Activated T-helper 17 cell treated with anti-CD3 and anti-CD28 coated beads, Interleukin-2, amount 50 U/mL, for 72 hours (primary cell): ENCODE data around the gene UNC79. TPM values are rescaled to one million over a fixed set of nuclear protein-coding genes. Genes with fewer than 3 reads are reported as not detected.

ENCODE experiments used
- ATAC-seq: fragments of 150-1000 bp; cut with Tn5 transposase; replicated peaks from 2 replicates; pipeline ENCODE4 v1.10.0; 2021; ENCODE audit warnings: mild to moderate bottlenecking, moderate library complexity
- H3K27ac Mint-ChIP-seq: one replicate; pipeline ENCODE4 v1.8.0; 2022; ENCODE audit warnings: mixed read lengths
- H3K27me3 Mint-ChIP-seq: one replicate; pipeline ENCODE4 v1.8.0; 2022; ENCODE audit warnings: mixed read lengths
- H3K36me3 Mint-ChIP-seq: one replicate; pipeline ENCODE4 v1.8.0; 2022; ENCODE audit warnings: low read depth, mild to moderate bottlenecking, mixed read lengths
- H3K4me1 Mint-ChIP-seq: one replicate; pipeline ENCODE4 v1.8.0; 2022; ENCODE audit warnings: mixed read lengths
- H3K4me3 Mint-ChIP-seq: one replicate; pipeline ENCODE4 v1.8.0; 2022; ENCODE audit warnings: mild to moderate bottlenecking, mixed read lengths
- H3K9me3 Mint-ChIP-seq: one replicate; pipeline ENCODE4 v1.8.0; 2022; ENCODE audit warnings: mixed read lengths
- total RNA-seq, 2 donors: library from RNA; stranded (reverse); gene quantifications; one replicate each; pipeline ENCODE4 v1.2.3, GENCODE V29; 2022

UNC79 gene
- total RNA-seq, 2 donors from 2014 or later = 0.05 TPM; not detected in 1

GRCh38 chr14:93719256-93719655 is 288.5 kb downstream of the UNC79 start:
- Mint-ChIP-seq H3K4me1 (no peaks in the 10 kb centered on the region), H3K4me3 (no peak overlapping the region), H3K27ac (no peak overlapping the region), H3K27me3 (peaks cover 7% of the 10 kb centered on the region), H3K36me3 (no peaks in the 10 kb centered on the region), H3K9me3 (peaks cover 3% of the 10 kb centered on the region)
- no peak for ATAC-seq

DNA sequence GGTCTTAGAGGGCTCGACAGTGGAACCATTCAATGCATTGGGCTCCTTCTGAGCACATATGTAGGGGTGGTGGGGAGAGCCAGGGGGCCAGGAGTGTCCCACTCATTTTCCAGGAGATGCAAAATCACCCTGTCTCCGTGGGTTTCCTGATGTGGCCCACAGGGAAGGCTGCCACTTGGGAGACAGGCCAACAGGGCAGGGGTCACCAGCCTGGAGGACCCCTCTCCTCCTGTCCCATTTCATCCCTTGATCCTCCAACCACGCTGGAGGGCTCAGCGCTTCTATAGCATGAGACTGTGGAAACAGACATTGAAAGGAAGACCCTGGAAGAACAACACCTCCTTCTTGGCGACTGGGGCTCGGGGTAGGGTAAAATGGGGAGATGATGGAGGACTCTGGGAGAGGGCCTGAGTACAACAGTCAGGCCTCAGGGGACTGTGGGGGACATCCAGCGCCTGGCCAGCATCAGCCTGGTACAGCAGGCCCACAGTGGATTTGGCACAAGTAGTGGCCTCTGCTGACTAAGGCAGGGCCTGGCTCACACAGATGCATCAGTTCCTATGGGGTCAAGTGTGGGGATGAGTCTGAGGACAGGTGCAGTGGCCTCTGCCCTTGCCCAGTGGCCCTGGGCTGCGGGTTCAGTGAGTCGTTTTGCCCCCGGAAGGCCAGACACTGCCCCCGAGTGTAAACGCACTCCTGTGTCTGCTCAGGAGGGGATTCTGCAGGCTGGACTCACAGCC is 289.5 kb downstream of the UNC79 start:
- no peak for ATAC-seq
- H3K27me3 Mint-ChIP-seq = peaks cover 7% of the 10 kb centered on the region
- H3K4me3 Mint-ChIP-seq = no peak overlapping the region
- H3K9me3 Mint-ChIP-seq = peaks cover 3% of the 10 kb centered on the region
- H3K36me3 Mint-ChIP-seq = no peaks in the 10 kb centered on the region
- H3K27ac Mint-ChIP-seq = no peak overlapping the region
- no peaks in the 10 kb centered on the region for H3K4me1 Mint-ChIP-seq

DNA sequence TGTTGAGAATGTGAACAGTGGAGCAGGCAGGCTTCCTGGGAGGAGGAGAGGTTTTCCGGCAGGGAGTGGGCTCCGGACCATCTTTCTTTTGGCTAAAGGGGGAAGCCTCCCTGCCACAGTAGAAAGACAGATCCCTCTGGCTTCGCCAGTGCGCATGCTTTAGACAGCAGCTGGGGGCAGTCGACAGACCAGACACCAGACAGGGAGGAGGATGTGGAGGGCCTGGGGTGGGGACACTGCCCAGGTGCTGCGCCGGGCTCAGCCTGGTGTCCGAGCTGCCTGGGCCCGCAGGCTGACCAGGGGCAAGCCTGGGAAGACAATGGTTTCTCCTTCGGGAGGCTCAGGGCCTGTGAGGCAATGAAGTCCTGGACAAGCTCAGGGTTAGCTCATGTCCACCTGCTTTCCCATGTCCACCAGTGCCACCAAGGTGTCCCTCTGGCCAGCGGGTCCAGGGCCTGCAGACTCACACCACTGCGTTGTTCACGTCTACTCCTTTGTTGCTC is 290.3 kb downstream of the UNC79 start:
- Mint-ChIP-seq H3K27ac (no peak overlapping the region), H3K4me3 (no peak overlapping the region), H3K4me1 (no peaks in the 10 kb centered on the region), H3K9me3 (peaks cover 3% of the 10 kb centered on the region), H3K36me3 (no peaks in the 10 kb centered on the region), H3K27me3 (no peaks in the 10 kb centered on the region)
- no peak for ATAC-seq

- Mint-ChIP-seq H3K27me3 (no peaks in the 10 kb centered on the region), H3K4me3 (no peak overlapping the region), H3K4me1 (no peaks in the 10 kb centered on the region), H3K27ac (no peak overlapping the region), H3K9me3 (peaks cover 3% of the 10 kb centered on the region), H3K36me3 (no peaks in the 10 kb centered on the region)
- ATAC-seq = no peak
Measured at GRCh38 chr14:93723001-93723400, 292.3 kb downstream of the UNC79 start.

DNA sequence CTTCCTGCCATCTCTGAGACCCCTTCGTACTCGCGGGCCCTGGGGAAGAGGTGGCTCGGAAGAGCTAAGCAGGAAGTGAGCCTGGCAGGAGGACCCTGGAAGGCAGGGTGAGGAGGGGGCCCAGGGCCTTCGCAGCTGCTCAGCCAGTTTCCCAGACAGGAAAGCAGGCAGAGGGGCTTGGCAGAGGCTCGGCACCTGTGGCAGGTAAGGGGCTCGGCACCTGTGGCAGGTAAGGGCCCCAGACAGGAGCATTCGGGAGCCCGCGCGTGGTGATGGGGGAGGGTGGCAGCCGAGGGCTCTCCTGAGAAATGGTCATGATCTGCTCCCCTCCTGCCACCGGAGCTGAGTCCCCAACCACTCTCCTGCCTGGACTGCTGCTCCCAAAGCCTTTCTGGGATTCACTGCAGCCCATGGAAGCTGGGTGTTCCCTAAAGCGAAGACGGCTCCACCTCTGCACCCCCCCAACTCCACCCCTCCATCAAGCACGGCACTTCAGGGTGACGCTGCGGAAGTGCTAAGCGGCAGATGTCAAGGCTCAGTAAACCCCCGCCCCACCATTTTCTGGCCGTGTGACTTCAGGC is 294.4 kb downstream of the UNC79 start:
- peaks cover 3% of the 10 kb centered on the region for H3K9me3 Mint-ChIP-seq

DNA sequence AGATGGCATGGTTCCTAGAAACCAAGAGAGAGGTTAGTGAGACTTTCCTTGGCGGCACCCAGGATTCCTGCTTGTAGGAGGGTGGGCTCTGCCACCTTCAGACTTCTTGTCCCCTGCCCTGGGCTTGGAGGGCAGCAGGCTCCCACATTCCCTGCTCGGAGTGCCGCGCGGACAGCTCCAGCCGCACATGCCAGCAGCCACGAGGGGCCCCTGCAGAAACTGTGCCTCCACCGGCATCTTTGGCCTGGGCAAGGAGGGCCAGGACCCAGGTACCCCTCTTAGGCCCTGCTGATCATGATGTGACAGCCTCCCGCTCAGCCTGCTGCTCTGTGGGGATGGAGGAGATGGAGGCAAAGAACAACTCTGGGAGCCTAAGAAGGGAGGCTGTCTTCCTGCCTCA is 295.3 kb downstream of the UNC79 start:
- Mint-ChIP-seq H3K27ac (no peak overlapping the region), H3K4me1 (no peaks in the 10 kb centered on the region), H3K36me3 (no peaks in the 10 kb centered on the region), H3K9me3 (peaks cover 3% of the 10 kb centered on the region), H3K27me3 (no peaks in the 10 kb centered on the region), H3K4me3 (no peak overlapping the region)
- no peak for ATAC-seq

More for the DNA sequence above, 294.4 kb downstream of the UNC79 start:
- Mint-ChIP-seq H3K27ac (no peak overlapping the region), H3K27me3 (no peaks in the 10 kb centered on the region), H3K4me1 (no peaks in the 10 kb centered on the region), H3K4me3 (no peak overlapping the region), H3K36me3 (no peaks in the 10 kb centered on the region)
- ATAC-seq = no peak

GRCh38 chr14:93727039-93727740 is 296.5 kb downstream of the UNC79 start:
- Mint-ChIP-seq H3K27me3 (no peaks in the 10 kb centered on the region), H3K9me3 (no peaks in the 10 kb centered on the region), H3K27ac (no peak overlapping the region), H3K4me3 (no peak overlapping the region), H3K4me1 (no peaks in the 10 kb centered on the region), H3K36me3 (no peaks in the 10 kb centered on the region)
- no peak for ATAC-seq

GRCh38 chr14:93727917-93728650 is 297.3 kb downstream of the UNC79 start:
- Mint-ChIP-seq H3K9me3 (no peaks in the 10 kb centered on the region), H3K36me3 (no peaks in the 10 kb centered on the region), H3K4me1 (no peaks in the 10 kb centered on the region), H3K27me3 (no peaks in the 10 kb centered on the region), H3K27ac (no peak overlapping the region), H3K4me3 (no peak overlapping the region)
- no peak for ATAC-seq

GRCh38 chr14:93728651-93729016 is 297.9 kb downstream of the UNC79 start:
- no peaks in the 10 kb centered on the region for H3K36me3 Mint-ChIP-seq
- no peak overlapping the region for H3K4me3 Mint-ChIP-seq
- H3K27me3 Mint-ChIP-seq = no peaks in the 10 kb centered on the region
- H3K4me1 Mint-ChIP-seq = no peaks in the 10 kb centered on the region
- ATAC-seq = no peak
- no peaks in the 10 kb centered on the region for H3K9me3 Mint-ChIP-seq
- H3K27ac Mint-ChIP-seq = no peak overlapping the region

GRCh38 chr14:93729993-93730392 is 299.3 kb downstream of the UNC79 start:
- Mint-ChIP-seq H3K4me1 (no peaks in the 10 kb centered on the region), H3K4me3 (no peak overlapping the region), H3K27me3 (no peaks in the 10 kb centered on the region), H3K9me3 (no peaks in the 10 kb centered on the region), H3K36me3 (no peaks in the 10 kb centered on the region), H3K27ac (no peak overlapping the region)
- ATAC-seq = no peak

DNA sequence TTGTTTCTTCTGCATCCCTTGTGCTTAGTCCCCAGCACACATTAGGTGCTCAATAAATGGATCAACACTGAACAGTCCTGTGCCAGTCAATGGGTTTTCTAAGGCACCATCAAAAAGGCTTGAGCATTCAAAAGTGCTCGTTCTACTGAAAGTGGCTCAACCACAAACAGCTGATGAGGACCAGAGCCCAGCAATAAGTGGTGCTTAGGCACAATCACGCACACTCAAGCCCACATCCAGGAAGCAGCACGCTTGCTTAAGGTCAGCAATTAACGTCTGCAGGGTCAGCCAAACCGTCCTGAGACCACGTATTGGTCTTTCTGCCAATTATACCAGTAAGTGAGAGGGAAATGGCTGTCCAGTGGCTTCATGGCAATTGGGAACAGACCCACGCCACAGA is 301.0 kb downstream of the UNC79 start:
- H3K4me1 Mint-ChIP-seq = no peaks in the 10 kb centered on the region
- no peak for ATAC-seq

GRCh38 chr14:93732524-93732923 is 301.8 kb downstream of the UNC79 start:
- H3K4me1 Mint-ChIP-seq = no peaks in the 10 kb centered on the region
- H3K27me3 Mint-ChIP-seq = no peaks in the 10 kb centered on the region
- ATAC-seq = no peak
- no peaks in the 10 kb centered on the region for H3K9me3 Mint-ChIP-seq
- no peak overlapping the region for H3K27ac Mint-ChIP-seq
- no peak overlapping the region for H3K4me3 Mint-ChIP-seq
- H3K36me3 Mint-ChIP-seq = no peaks in the 10 kb centered on the region

More for the DNA sequence above, 301.0 kb downstream of the UNC79 start:
- H3K36me3 Mint-ChIP-seq = no peaks in the 10 kb centered on the region
- H3K27ac Mint-ChIP-seq = no peak overlapping the region
- no peaks in the 10 kb centered on the region for H3K9me3 Mint-ChIP-seq
- no peaks in the 10 kb centered on the region for H3K27me3 Mint-ChIP-seq
- no peak overlapping the region for H3K4me3 Mint-ChIP-seq

DNA sequence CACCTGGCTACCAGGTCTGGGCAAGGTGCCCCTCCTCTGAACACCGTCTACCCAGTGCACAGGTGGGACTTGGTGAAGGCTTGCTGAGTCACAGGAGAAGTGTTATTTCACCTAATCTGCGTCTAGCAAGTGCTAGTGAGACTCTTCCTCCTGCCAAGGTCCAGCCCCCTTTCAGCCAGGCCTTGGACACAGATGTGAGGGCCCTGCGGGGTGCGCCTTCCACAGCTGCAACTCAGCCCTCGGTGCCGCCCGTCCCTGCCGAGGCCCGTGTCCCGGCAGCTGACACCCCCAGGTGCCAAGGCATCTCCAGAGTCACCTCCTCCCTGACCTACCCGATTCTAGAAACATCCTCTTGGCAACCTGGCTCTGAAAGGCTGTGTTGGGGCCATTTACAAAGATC is 302.5 kb downstream of the UNC79 start:
- no peaks in the 10 kb centered on the region for H3K36me3 Mint-ChIP-seq
- ATAC-seq = no peak
- no peaks in the 10 kb centered on the region for H3K4me1 Mint-ChIP-seq
- peaks cover 4% of the 10 kb centered on the region for H3K27me3 Mint-ChIP-seq
- H3K9me3 Mint-ChIP-seq = no peaks in the 10 kb centered on the region
- no peak overlapping the region for H3K4me3 Mint-ChIP-seq
- no peak overlapping the region for H3K27ac Mint-ChIP-seq

DNA sequence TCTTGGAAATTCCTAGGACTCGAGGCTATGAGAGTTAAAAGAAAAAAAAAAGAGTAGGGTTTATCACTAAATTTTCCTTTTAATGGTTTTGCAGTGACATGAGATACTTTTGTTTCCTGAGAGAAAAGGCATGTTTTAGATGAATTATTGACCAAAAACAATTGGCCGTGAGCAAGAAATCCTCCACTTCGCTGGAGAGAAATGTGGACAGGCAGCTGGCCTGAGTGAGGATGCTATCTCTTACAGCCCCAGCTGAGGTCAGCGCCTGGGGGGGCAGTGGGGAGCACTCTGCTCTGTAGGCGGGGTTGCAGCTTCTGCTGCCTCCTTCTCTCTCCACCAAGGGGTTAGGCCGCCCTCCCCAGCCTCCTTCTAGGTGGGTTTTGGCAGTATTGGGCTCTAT is 302.9 kb downstream of the UNC79 start:
- H3K27ac Mint-ChIP-seq = no peak overlapping the region
- ATAC-seq = no peak
- no peaks in the 10 kb centered on the region for H3K4me1 Mint-ChIP-seq
- peaks cover 8% of the 10 kb centered on the region for H3K27me3 Mint-ChIP-seq
- no peaks in the 10 kb centered on the region for H3K36me3 Mint-ChIP-seq
- no peak overlapping the region for H3K4me3 Mint-ChIP-seq
- no peaks in the 10 kb centered on the region for H3K9me3 Mint-ChIP-seq
